ENCODE data around the gene CHST9. TPM values are rescaled to one million over a fixed set of nuclear protein-coding genes. Genes with fewer than 3 reads are reported as not detected.

Gene CHST9
- total RNA-seq, 2 donors from 2014 or later, result 0.90 to 1.3 TPM

- peaks cover 0 to 2% of the 10 kb centered on the region in 2 donors for H3K4me1 ChIP-seq
- peaks cover 0 to 2% of the 10 kb centered on the region in 2 donors for H3K27me3 ChIP-seq
- H3K36me3 ChIP-seq, result no peaks in the 10 kb centered on the region
- H3K9me3 ChIP-seq, result no peaks in the 10 kb centered on the region
- TF ChIP-seq, protein P1, sequence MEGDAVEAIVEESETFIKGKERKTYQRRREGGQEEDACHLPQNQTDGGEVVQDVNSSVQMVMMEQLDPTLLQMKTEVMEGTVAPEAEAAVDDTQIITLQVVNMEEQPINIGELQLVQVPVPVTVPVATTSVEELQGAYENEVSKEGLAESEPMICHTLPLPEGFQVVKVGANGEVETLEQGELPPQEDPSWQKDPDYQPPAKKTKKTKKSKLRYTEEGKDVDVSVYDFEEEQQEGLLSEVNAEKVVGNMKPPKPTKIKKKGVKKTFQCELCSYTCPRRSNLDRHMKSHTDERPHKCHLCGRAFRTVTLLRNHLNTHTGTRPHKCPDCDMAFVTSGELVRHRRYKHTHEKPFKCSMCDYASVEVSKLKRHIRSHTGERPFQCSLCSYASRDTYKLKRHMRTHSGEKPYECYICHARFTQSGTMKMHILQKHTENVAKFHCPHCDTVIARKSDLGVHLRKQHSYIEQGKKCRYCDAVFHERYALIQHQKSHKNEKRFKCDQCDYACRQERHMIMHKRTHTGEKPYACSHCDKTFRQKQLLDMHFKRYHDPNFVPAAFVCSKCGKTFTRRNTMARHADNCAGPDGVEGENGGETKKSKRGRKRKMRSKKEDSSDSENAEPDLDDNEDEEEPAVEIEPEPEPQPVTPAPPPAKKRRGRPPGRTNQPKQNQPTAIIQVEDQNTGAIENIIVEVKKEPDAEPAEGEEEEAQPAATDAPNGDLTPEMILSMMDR (IDR thresholded peaks at IDR 0.05), result no peak
- no peak for DNase-seq (ENCODE audit: low spot score)
- H3K4me3 ChIP-seq, result no peak overlapping the region
- no peak overlapping the region for H3K27ac ChIP-seq
Measured at GRCh38 chr18:26874283-26874682, 310.8 kb downstream of the CHST9 start.

- H3K27me3 ChIP-seq, result no peaks in the 10 kb centered on the region
- peaks cover 0 to 13% of the 10 kb centered on the region in 2 donors for H3K4me1 ChIP-seq
- H3K9me3 ChIP-seq, result no peaks in the 10 kb centered on the region
- no peaks in the 10 kb centered on the region for H3K36me3 ChIP-seq
- no peak overlapping the region for H3K27ac ChIP-seq
- TF ChIP-seq, protein P1 (IDR thresholded peaks at IDR 0.05), result no peak
- H3K4me3 ChIP-seq, result no peak overlapping the region
- no peak for DNase-seq (ENCODE audit: low spot score)
Measured at GRCh38 chr18:26869640-26870039, 315.5 kb downstream of the CHST9 start.

- DNase-seq (ENCODE audit: low spot score), result no peak
- Histone ChIP-seq H3K36me3 (no peaks in the 10 kb centered on the region), H3K4me3 (no peak overlapping the region), H3K9me3 (no peaks in the 10 kb centered on the region), H3K4me1 (peaks cover 0 to 15% of the 10 kb centered on the region in 2 donors), H3K27ac (peak overlapping the region in 1 of 2 donors; percentile 1), H3K27me3 (no peaks in the 10 kb centered on the region)
- TF ChIP-seq, protein P1 (IDR thresholded peaks at IDR 0.05), result no peak
Measured at GRCh38 chr18:26868968-26869586, 316.0 kb downstream of the CHST9 start.

GRCh38 chr18:26867471-26867870 is 317.6 kb downstream of the CHST9 start:
- DNase-seq (ENCODE audit: low spot score), result no peak
- Histone ChIP-seq H3K4me3 (no peak overlapping the region), H3K4me1 (peaks cover 0 to 29% of the 10 kb centered on the region in 2 donors), H3K36me3 (no peaks in the 10 kb centered on the region), H3K27me3 (no peaks in the 10 kb centered on the region), H3K27ac (no peak overlapping the region), H3K9me3 (no peaks in the 10 kb centered on the region)
- TF ChIP-seq, protein P1 (IDR thresholded peaks at IDR 0.05), result no peak

GRCh38 chr18:26865557-26865956 is 319.6 kb downstream of the CHST9 start, which contains the start of gene AQP4:
AQP4 (minus strand) TSS chr18:26865707; CDS start chr18:26865689, 18 bp downstream.
- TF ChIP-seq, protein P1 (IDR thresholded peaks at IDR 0.05), result no peak
- no peaks in the 10 kb centered on the region for H3K9me3 ChIP-seq
- no peak within 1 kb of the TSS for H3K4me3 ChIP-seq
- peaks cover 0 to 29% of the 10 kb centered on the region in 2 donors for H3K4me1 ChIP-seq
- no peaks in the 10 kb centered on the region for H3K27me3 ChIP-seq
- DNase-seq (ENCODE audit: low spot score), result no peak
- H3K36me3 ChIP-seq, result no peaks in the 10 kb centered on the region
- H3K27ac ChIP-seq, result peak within 1 kb of the TSS; percentile 78 to 79

GRCh38 chr18:26864658-26865057 is 320.4 kb downstream of the CHST9 start:
- DNase-seq (ENCODE audit: low spot score), result no peak
- peak overlapping the region; percentile 78 to 79 for H3K27ac ChIP-seq
- no peaks in the 10 kb centered on the region for H3K9me3 ChIP-seq
- peaks cover 0 to 29% of the 10 kb centered on the region in 2 donors for H3K4me1 ChIP-seq
- no peaks in the 10 kb centered on the region for H3K27me3 ChIP-seq
- no peaks in the 10 kb centered on the region for H3K36me3 ChIP-seq
- no peak overlapping the region for H3K4me3 ChIP-seq
- TF ChIP-seq, protein P1 (IDR thresholded peaks at IDR 0.05), result no peak

Data from right atrium auricular region (tissue), 2 donors.